H1 (cell line): ENCODE measurements around the gene TCF19. TPM values are rescaled to one million over a fixed set of nuclear protein-coding genes. Genes with fewer than 3 reads are reported as not detected.
A peak's percentile ranks its signal among the peaks of the same experiment; 100 is the strongest.

ENCODE experiments used
- CTCF ChIA-PET: fragments of 300-600 bp; sonication (Branson Sonifier 250); formaldehyde crosslinking; loops from one replicate; lab custom pipeline; 2021; ENCODE audit not compliant: partially characterized antibody; lab: Charles Lee
- POLR2A ChIA-PET: fragments of 300-600 bp; sonication (Branson Sonifier 250); formaldehyde crosslinking; loops from one replicate; lab custom pipeline; 2021; ENCODE audit warnings: inconsistent platforms; ENCODE audit not compliant: partially characterized antibody; lab: Charles Lee
- DNase-seq, 2 experiments: peaks; one replicate each; pipeline versions ENCODE4 v3.0.0 to v3.0.0-alpha.2; 2010 to 2022; ENCODE audit warnings: low spot score in 2 of 2, low read depth in 1 of 2, mixed read lengths in 1 of 2
- FAIRE-seq: peaks from 2 replicates; lab custom pipeline; 2011; peaks lifted over from hg19 to GRCh38; lab: Jason Lieb, UNC
- H2AFZ ChIP-seq: 2 replicates; pipeline ENCODE4 v1.8.1; 2012; ENCODE audit warnings: low read length, inconsistent platforms
- H2AK5ac ChIP-seq: 2 replicates; pipeline ENCODE4 v1.6.1; 2013; ENCODE audit warnings: low read depth, low read length
- H2BK120ac ChIP-seq: replicated peaks from 2 replicates; pipeline ENCODE3; 2013; ENCODE audit warnings: low read depth, low read length, inconsistent platforms
- H2BK12ac ChIP-seq: 2 replicates; pipeline ENCODE4 v1.6.1; 2013; ENCODE audit warnings: low read depth, low read length
- H2BK15ac ChIP-seq: 2 replicates; pipeline ENCODE4 v1.6.1; 2013; ENCODE audit warnings: low read length
- H2BK20ac ChIP-seq: 2 replicates; pipeline ENCODE4 v1.6.1; 2013; ENCODE audit warnings: low read length
- H2BK5ac ChIP-seq: 2 replicates; pipeline ENCODE4 v1.6.1; 2013; ENCODE audit warnings: low read depth, low read length
- H3K14ac ChIP-seq: 2 replicates; pipeline ENCODE4 v1.6.1; 2013; ENCODE audit warnings: inconsistent platforms; ENCODE audit not compliant: insufficient read length
- H3K18ac ChIP-seq: 2 replicates; pipeline ENCODE4 v1.6.1; 2013; ENCODE audit warnings: low read length; ENCODE audit errors: extremely low read depth
- H3K23ac ChIP-seq: 2 replicates; pipeline ENCODE4 v1.6.1; 2013; ENCODE audit warnings: inconsistent platforms; ENCODE audit not compliant: insufficient read length
- H3K23me2 ChIP-seq: 2 replicates; pipeline ENCODE4 v1.6.1; 2013; ENCODE audit warnings: low read depth, low read length
- H3K27ac ChIP-seq: 2 replicates; pipeline ENCODE4 v1.6.1; 2011; ENCODE audit warnings: low read depth, low read length, inconsistent platforms
- H3K27me3 ChIP-seq, 4 experiments: replicated peaks in 1 of 4; 1 replicate in 1 of 4; 2 replicates in 3 of 4; pipeline versions ENCODE4 v1.6.1 to v1.8.1; 2011 to 2013; ENCODE audit warnings: low read length in 3 of 4, mild to moderate bottlenecking in 3 of 4, inconsistent platforms in 2 of 4, mixed read lengths in 2 of 4, moderate library complexity in 1 of 4; ENCODE audit not compliant: control insufficient read depth in 3 of 4, insufficient read depth in 3 of 4; ENCODE audit errors: extremely low read depth in 1 of 4
- H3K36me3 ChIP-seq, 4 experiments: 2 replicates each; pipeline versions ENCODE4 v1.6.1 to v1.8.1; 2011 to 2013; ENCODE audit warnings: mild to moderate bottlenecking in 4 of 4, low read length in 3 of 4, moderate library complexity in 2 of 4, control low read depth in 1 of 4, inconsistent platforms in 1 of 4; ENCODE audit not compliant: insufficient read depth in 4 of 4, control insufficient read depth in 2 of 4
- H3K4ac ChIP-seq: replicated peaks from 2 replicates; pipeline ENCODE3; 2013; ENCODE audit warnings: low read length, low read depth, mixed read lengths, inconsistent platforms; ENCODE audit not compliant: insufficient read length
- H3K4me1 ChIP-seq, 4 experiments: replicated peaks in 1 of 4; 1 replicate in 1 of 4; 2 replicates in 3 of 4; pipeline versions ENCODE4 v1.6.1 to v1.8.1; 2011 to 2013; ENCODE audit warnings: low read length in 3 of 4, inconsistent platforms in 2 of 4, mixed read lengths in 1 of 4; ENCODE audit not compliant: insufficient read depth in 4 of 4, control insufficient read depth in 3 of 4
- H3K4me2 ChIP-seq, 2 experiments: 2 replicates each; pipeline versions ENCODE4 v1.6.1 to v1.8.1; 2011 to 2013; ENCODE audit warnings: low read depth in 2 of 2, low read length in 2 of 2, control low read depth in 1 of 2, inconsistent platforms in 1 of 2, mild to moderate bottlenecking in 1 of 2; ENCODE audit not compliant: insufficient read depth in 1 of 2
- H3K4me3 ChIP-seq, 4 experiments: fragments of 200-600, 300-600 bp in 1 of 4; sonication (generic), shearing (Covaris generic), sonication (Bioruptor Twin) in 1 of 4; 2 replicates each; pipeline versions ENCODE4 v1.5.1 to v1.8.1; 2011 to 2016; ENCODE audit warnings: low read length in 4 of 4, low read depth in 3 of 4, control low read depth in 2 of 4, inconsistent platforms in 2 of 4, mild to moderate bottlenecking in 2 of 4, mixed read lengths in 1 of 4, moderate library complexity in 1 of 4; ENCODE audit not compliant: insufficient read depth in 2 of 4; ENCODE audit errors: extremely low read depth in 1 of 4
- H3K56ac ChIP-seq: replicated peaks from 2 replicates; pipeline ENCODE3; 2013; ENCODE audit warnings: low read depth, mild to moderate bottlenecking, mixed read lengths, low read length, inconsistent platforms; ENCODE audit not compliant: insufficient read length
- H3K79me1 ChIP-seq: 2 replicates; pipeline ENCODE4 v1.6.1; 2013; ENCODE audit warnings: low read depth, low read length, control low read depth
- H3K79me2 ChIP-seq, 2 experiments: 2 replicates each; pipeline versions ENCODE4 v1.6.1 to v1.8.1; 2012 to 2013; ENCODE audit warnings: low read length in 2 of 2, mild to moderate bottlenecking in 2 of 2, inconsistent platforms in 1 of 2; ENCODE audit not compliant: insufficient read depth in 2 of 2, control insufficient read depth in 1 of 2
- H3K9ac ChIP-seq, 4 experiments: replicated peaks in 1 of 4; 1 replicate in 1 of 4; 2 replicates in 3 of 4; pipeline versions ENCODE4 v1.6.1 to v1.8.1; 2011 to 2013; ENCODE audit warnings: low read depth in 3 of 4, low read length in 3 of 4, control low read depth in 2 of 4, mild to moderate bottlenecking in 2 of 4, moderate library complexity in 2 of 4, inconsistent platforms in 1 of 4; ENCODE audit errors: extremely low read depth in 1 of 4
- H3K9me3 ChIP-seq, 2 experiments: 2 replicates each; pipeline versions ENCODE4 v1.6.1 to v1.8.1; 2012 to 2013; ENCODE audit warnings: mild to moderate bottlenecking in 2 of 2, moderate library complexity in 2 of 2, control low read depth in 1 of 2, inconsistent platforms in 1 of 2, low read depth in 1 of 2, low read length in 1 of 2, mixed read lengths in 1 of 2; ENCODE audit not compliant: insufficient read depth in 2 of 2
- H4K20me1 ChIP-seq, 2 experiments: replicated peaks in 1 of 2; 2 replicates each; pipeline versions ENCODE3 to v1.8.1; 2011 to 2013; ENCODE audit warnings: inconsistent platforms in 2 of 2, low read length in 2 of 2, mild to moderate bottlenecking in 1 of 2; ENCODE audit not compliant: insufficient read depth in 2 of 2, control insufficient read depth in 1 of 2
- H4K5ac ChIP-seq: 2 replicates; pipeline ENCODE4 v1.6.1; 2013; ENCODE audit warnings: low read length, low read depth, mixed read lengths, inconsistent platforms; ENCODE audit not compliant: insufficient read length
- H4K8ac ChIP-seq: 2 replicates; pipeline ENCODE4 v1.8.0; 2013; ENCODE audit warnings: mild to moderate bottlenecking, moderate library complexity, low read length, inconsistent platforms; ENCODE audit not compliant: insufficient read depth; ENCODE audit errors: extremely low read depth
- H4K91ac ChIP-seq: replicated peaks from 2 replicates; pipeline ENCODE3; 2013; ENCODE audit warnings: low read length, mixed read lengths, inconsistent platforms; ENCODE audit not compliant: insufficient read length
- EP300 ChIP-seq, 2 experiments: IDR thresholded peaks; 1 replicate in 1 of 2; 2 replicates in 1 of 2; pipeline ENCODE4 v1.6.1; 2011 to 2012; ENCODE audit warnings: low read depth in 2 of 2, low read length in 2 of 2, mild to moderate bottlenecking in 2 of 2, borderline replicate concordance in 1 of 2, inconsistent platforms in 1 of 2, moderate library complexity in 1 of 2
- GTF2F1 ChIP-seq: IDR thresholded peaks from 2 replicates; pipeline ENCODE4 v1.6.1; 2012; ENCODE audit warnings: low read depth, low read length, improper control_type of control experiment, borderline replicate concordance
- RAD21 ChIP-seq, 2 experiments: IDR thresholded peaks in 1 of 2; conservative IDR thresholded peaks in 1 of 2; 2 replicates each; pipeline ENCODE4 v1.6.1; 2011; ENCODE audit warnings: low read depth in 2 of 2, low read length in 2 of 2, improper control_type of control experiment in 1 of 2, inconsistent platforms in 1 of 2, mild to moderate bottlenecking in 1 of 2, moderate library complexity in 1 of 2
- SIX5 ChIP-seq: IDR thresholded peaks from 2 replicates; pipeline ENCODE4 v1.6.1; 2011; ENCODE audit warnings: mild to moderate bottlenecking, low read depth, low read length
- TAF7 ChIP-seq: optimal IDR thresholded peaks from 2 replicates; pipeline ENCODE3; 2011; ENCODE audit warnings: low read depth, mild to moderate bottlenecking, inconsistent platforms, low read length, moderate library complexity, borderline replicate concordance
- WGBS, 2 experiments: shearing (Covaris generic) in 1 of 2; methylation state at CpG; one replicate each; pipeline versions ENCODE4 v1.1.6 to v1.1.7; 2013 to 2015; ENCODE audit warnings: low lambda C conversion rate in 2 of 2, mixed read lengths in 2 of 2, inconsistent platforms in 1 of 2, low coverage in 1 of 2, missing lambda C conversion rate in 1 of 2; ENCODE audit not compliant: insufficient replicate concordance in 2 of 2, insufficient coverage in 1 of 2, insufficient read length in 1 of 2; ENCODE audit errors: extremely low coverage in 1 of 2, missing lambda C conversion rate in 1 of 2; 5-methylcytosine and 5-hydroxymethylcytosine counted together
- polyA plus RNA-seq, 7 experiments: library from polyadenylated mRNA; depleted of rRNA in 3 of 7; stranded (reverse) in 5 of 7; unstranded in 2 of 7; fragments of >200 nt in 5 of 7; fragments of 200-250 nt in 2 of 7; gene quantifications; 1 replicate in 5 of 7; 2 replicates in 1 of 7; 4 replicates in 1 of 7; pipeline versions ENCODE4 v1.2.1 to v1.2.3, GENCODE V29; 2011 to 2013; ENCODE audit warnings: missing spikeins in 2 of 7, mixed read lengths in 2 of 7
- total RNA-seq: library from RNA; stranded (reverse); fragmentation: NEBNext Ultra II Directional; extraction: Animal tissue kit (Norgen Biotek cat#: 25700); gene quantifications from 2 replicates; pipeline ENCODE4 v1.2.1, GENCODE V29; 2021

TCF19 gene
- total and polyA plus RNA-seq, 2 of the 8 experiments (the other 6 are each of a cell fraction or from before 2014, with no cell fraction given) = 7.2 to 11.0 TPM

- Histone ChIP-seq H3K27ac (no peak overlapping the region), H4K91ac (peak overlapping the region; percentile 84), H3K18ac (no peak overlapping the region), H3K4ac (no peak overlapping the region), H4K8ac (no peak overlapping the region), H2AFZ (no peak overlapping the region), H3K23me2 (no peaks in the 10 kb centered on the region), H3K9me3 (no peaks in the 10 kb centered on the region; a peak in 1 of 4 replicates), H3K36me3 (no peaks in the 10 kb centered on the region), H3K79me2 (peaks cover 0 to 14% of the 10 kb centered on the region in 2 experiments; a peak in 2 of 4 replicates), H2AK5ac (0 out of 2 replicates have a peak overlapping the region, but pooled peaks have one; percentile 33), H3K79me1 (peaks cover 4% of the 10 kb centered on the region), H3K4me1 (peaks cover 0 to 12% (median 8%) of the 10 kb centered on the region in 4 experiments; a peak in 5 of 7 replicates), H2BK15ac (no peak overlapping the region), H2BK120ac (no peak overlapping the region), H2BK5ac (no peak overlapping the region; the same call in 1 of the 2 replicates), H4K20me1 (no peaks in the 10 kb centered on the region), H3K4me3 (no peak overlapping the region), H3K4me2 (no peak overlapping the region), H4K5ac (no peak overlapping the region), H2BK20ac (0 out of 2 replicates have a peak overlapping the region, but pooled peaks have one; percentile 23), H2BK12ac (peak overlapping the region; percentile 68; the same call in 1 of the 2 replicates), H3K56ac (no peak overlapping the region), H3K23ac (no peak overlapping the region), H3K27me3 (no peaks in the 10 kb centered on the region), H3K14ac (no peak overlapping the region), H3K9ac (no peak overlapping the region)
- WGBS, 2 experiments = 90% methylated on average over 8 of the region's 8 CpGs; no CpG with 5 or more reads in 1 of the 2 experiments
- no peak for FAIRE-seq
- ChIA-PET POLR2A (interaction anchor here (61.6 to 68.5 kb wide), 2 partner anchors 11 to 32 kb away, joined by 2251 read pairs; partner anchors contain the start of genes CCHCR1, CDSN, POU5F1 and PSORS1C1), CTCF (interaction anchor here (1.6 kb wide), 1 partner anchor 10 kb away, joined by 3 read pairs; no protein-coding TSS in a partner anchor)
- DNase-seq = no peak
- no peak for TF ChIP-seq EP300 (IDR thresholded peaks at IDR 0.05; ENCODE audit: borderline replicate concordance in 1 of 2, low read depth in 2 of 2, low read length in 2 of 2)
- no peak for TF ChIP-seq RAD21 (IDR thresholded peaks at IDR 0.05 in 1 of 2, conservative IDR thresholded peaks at IDR 0.05 in 1 of 2; ENCODE audit: low read depth in 2 of 2, low read length in 2 of 2)
- TF ChIP-seq TAF7 = no peak
- no peak for TF ChIP-seq SIX5
- no peak for TF ChIP-seq GTF2F1
These were observed 21.5 kb downstream of the TCF19 start for GRCh38 chr6:31179896-31180295.
